Left hindlimb (tissue), 1 donor: Measurements from ENCODE around the gene NEMF.
"Not testable (repeated sequence)": the region's sequence is repeated elsewhere in the genome, so short reads cannot be mapped to it uniquely, and the experiment has no call there.

ENCODE experiments used
- DNase-seq: peaks from one replicate; pipeline ENCODE4 v3.0.0-alpha.2; 2018

The NEMF gene

DNA sequence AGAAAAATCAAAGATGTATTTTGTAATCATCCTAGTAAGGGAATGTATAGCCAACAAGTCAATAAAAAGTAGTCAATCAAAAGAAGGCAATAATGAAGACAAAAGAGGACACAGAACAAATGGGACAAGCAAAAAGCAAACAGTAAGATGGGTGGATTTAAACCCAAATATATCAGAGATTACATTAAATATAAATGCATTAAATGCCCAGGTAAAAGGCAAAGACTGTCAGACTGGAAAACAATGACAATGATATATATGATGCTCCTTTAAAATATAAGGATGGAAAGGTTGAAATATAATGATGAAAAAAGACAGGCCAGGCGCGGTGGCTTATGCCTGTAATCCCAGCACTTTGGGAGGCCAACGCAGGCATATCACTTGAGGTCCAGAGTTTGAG is 35.7 kb downstream of the NEMF start:
- no peak for DNase-seq

GRCh38 chr14:49816118-49816517 is 36.5 kb downstream of the NEMF start:
- DNase-seq: not testable (repeated sequence)

DNA sequence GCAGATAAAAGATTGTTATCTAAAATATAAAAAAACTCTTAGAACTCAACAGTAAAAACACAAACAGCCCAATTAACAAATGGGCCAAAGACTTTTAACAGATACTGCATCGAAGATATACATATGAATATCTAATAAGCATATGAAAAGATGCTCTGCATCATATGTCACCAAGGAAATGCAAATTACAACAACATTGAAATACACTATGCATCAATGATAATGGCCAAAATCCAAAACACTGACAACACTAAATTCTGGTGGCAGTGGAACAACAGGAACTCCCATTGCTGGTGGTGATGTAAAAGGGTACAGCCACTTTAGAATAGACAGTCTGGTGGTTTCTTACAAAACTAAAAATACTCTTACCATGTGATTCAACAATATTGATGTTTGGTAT is 43.8 kb downstream of the NEMF start:
- DNase-seq: no peak

DNA sequence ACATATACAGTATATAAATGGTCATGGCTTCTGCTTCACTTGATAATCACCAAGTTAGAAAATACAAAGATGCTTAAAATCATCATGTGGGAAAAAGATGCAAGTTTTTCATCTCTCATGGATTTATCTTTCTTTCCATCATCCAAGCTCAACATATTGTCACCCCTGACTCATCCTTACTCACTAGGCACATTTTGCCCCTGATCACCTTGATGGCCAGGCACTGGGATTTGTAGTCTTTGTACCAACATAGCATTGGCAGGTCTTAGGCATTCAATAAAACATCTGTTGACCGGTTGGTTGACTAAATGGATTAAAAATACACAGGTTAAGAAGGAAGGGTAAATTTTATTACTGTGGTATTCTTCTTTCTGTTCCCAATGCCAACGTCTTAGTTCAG is 56.6 kb downstream of the NEMF start:
- DNase-seq: no peak

DNA sequence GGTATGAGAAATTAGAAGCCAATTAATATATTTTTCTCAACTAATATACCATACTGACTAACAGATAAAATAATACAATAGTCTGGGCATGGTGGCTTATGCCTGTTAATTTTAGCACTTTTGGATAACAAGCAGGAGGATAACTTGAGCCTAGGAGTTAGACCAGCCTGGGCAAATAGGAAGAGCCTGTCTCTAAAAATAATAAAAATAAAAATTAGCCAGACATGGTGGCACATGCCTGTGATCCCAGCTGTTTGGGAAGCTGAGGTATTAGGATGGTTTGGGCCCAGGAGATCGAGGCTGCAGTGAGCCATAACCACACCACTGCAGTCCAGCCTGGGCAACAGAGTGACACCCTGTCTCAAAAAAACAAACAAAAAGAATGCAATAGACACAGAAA is 60.0 kb downstream of the NEMF start:
- DNase-seq: no peak

GRCh38 chr14:49786315-49786714 is 66.3 kb downstream of the NEMF start:
- DNase-seq: no peak

GRCh38 chr14:49783394-49784014 is 69.1 kb downstream of the NEMF start:
- no peak for DNase-seq

DNA sequence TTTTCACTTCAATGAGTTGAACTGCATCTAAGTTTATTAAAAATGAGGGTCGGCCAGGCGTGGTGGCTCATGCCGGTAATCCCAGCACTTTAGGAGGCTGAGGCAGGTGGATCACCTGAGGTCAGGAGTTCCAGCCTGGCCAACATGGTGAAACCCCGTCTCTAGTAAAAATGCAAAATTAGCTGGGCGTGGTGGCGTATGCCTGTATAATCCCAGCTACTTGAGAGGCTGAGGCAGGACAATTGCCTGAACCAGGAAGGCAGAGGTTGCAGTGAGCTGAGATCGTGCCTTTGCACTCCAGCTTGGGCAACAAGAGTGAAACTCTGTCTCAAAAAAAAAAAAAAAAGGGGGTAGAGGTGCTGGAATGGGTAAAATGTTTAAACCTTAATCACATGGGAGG is 71.5 kb downstream of the NEMF start:
- DNase-seq: not testable (repeated sequence)

DNA sequence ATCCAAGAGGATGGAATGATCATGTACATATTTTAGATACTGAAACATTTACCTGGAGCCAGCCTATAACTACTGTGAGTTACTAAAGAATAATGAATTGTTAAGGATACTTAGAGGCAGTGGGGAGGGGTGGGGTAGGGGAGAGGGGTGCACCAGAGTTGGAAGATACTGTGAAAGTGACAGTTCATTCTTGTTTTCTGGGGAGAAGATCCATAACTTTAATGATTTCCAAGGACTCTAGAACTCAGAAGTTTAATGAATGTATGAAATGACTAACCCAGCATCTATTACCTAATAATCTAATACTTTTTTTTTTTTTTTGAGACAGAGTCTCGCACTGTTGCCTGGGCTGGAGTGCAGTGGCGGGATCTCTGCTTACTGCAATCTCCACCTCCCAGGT is 74.2 kb downstream of the NEMF start:
- no peak for DNase-seq

- no peak for DNase-seq
These were observed 78.5 kb downstream of the NEMF start for GRCh38 chr14:49774106-49774505.

DNA sequence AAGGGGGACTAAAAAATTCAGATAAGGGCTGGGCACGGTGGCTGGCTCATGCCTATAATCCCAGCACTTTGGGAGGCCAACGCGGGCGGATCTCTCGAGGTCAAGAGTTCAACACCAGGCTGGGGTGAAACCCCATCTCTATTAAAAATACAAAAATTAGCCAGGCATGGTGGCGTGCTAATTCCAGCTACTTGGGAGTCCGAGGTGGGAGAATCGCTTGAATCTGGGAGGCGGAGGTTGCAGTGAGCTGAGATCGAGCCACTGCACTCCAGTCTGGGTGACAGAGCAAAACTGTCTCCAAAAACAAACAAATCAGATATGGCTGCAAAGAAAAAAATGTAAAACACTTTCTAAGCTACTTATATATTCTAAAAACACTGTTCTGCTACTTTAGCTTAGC is 80.9 kb downstream of the NEMF start:
- DNase-seq: not testable (repeated sequence)

DNA sequence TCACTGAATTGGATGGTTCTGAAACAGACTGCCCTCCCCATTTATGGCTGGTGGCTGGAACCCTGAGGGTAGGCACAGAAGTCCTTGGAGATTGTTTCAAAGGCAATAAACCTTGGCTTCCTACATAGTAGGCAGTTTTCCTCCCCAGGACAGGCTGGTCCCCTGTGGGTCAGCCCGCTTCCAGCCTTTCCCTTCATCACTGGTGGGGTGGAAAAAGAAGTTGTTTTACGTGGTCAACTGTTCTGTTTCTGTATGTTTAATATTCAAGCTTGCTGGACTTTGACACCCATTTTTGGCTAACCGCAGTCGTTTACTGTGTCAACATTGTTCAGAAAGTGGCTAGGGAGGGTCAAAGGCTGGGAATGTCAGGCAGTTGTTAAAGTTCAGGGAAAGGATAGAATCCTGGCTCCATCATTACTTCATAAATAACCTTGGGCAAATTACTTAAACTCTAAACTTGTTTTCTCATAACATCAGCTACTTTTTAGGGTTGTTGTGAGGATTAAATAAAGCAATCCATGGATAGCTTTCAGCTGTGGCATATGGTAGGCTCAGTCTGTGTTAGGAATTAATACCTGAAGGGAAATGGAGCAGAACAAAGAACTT is 82.3 kb downstream of the NEMF start:
- no peak for DNase-seq

- DNase-seq: no peak
These were observed 82.9 kb downstream of the NEMF start for GRCh38 chr14:49769581-49770211.

- DNase-seq: peak; percentile 44
These were observed 83.4 kb downstream of the NEMF start for GRCh38 chr14:49769171-49769570.

DNA sequence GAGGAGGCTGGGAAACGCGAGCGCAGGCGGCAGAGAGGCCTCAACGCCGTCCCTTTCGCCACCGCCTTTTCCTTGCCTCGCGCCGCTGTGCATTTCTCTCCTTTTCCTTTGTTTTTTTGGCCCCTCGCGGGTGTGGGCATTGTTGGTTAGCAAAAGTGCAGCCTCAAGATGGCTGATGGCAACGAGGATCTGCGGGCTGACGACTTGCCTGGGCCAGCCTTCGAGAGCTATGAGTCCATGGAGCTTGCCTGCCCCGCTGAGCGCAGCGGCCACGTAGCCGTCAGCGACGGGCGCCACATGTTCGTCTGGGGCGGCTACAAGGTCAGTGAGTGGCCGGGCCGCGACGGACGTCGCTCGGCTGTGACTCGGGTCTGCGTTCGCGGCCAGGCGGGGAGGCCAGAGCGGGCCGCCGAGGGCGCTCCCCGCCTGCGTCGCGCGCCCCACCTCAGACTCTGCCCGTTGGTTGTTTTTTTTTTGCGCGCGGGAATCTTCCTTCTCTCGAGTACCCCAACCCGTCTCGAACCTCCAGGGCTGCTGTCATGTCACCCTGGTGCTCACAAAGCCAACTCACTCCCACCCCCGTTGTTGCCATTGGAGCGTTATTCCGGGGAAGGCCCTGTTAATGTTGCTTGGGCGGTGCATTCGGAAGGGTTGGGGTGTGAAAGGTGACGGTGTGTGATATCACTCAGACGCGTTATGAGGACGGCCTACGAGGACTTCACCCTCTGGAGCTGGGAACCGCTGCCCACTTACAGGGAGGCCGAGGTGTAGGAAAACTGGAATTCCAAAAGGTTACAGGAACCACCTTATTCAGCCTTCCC is 84.1 kb downstream of the NEMF start:
- peak; percentile 66 for DNase-seq

DNA sequence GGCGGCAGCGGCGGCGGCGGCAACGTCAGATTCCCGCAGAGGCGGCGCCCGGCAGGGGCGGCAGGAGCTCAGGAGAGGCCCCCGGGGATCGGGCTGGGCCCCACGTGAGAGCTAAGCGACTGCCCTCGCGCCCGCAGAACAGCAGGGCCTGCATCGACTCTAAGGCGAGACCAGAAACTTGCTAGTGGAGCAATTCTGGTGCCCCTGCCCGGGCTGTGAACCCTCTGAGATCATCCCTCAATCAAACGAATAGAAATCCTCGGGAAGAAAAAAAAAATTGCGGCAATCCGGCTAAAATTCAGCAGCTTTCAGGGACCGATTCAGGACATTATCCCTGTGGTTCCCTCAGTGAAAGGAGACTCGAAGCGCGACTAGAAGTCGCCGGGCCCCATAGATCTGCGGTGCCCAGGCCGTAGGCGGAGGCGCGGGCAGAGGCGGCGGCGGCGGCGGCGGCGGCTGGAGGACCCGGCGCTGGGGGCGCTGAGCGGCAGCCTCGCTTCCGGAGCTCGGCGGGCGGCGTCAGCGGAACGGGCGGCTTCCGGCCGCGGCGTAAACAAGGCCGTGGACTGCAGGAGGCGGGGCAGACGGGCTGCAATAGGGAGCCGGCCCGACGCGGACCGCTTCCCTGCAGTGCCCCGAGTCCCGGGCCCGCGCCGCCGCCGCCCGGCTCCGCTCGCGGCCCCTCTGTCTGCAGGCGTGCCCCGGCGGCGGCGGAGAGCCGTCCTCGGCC is 84.9 kb downstream of the NEMF start, which contains the start of gene KLHDC2:
Gene KLHDC2, plus strand, starts transcription at position 583 of the 730 bp plus-strand sequence. CDS start 316 bp downstream, outside the sequence.
- peak; percentile 93 for DNase-seq

DNA sequence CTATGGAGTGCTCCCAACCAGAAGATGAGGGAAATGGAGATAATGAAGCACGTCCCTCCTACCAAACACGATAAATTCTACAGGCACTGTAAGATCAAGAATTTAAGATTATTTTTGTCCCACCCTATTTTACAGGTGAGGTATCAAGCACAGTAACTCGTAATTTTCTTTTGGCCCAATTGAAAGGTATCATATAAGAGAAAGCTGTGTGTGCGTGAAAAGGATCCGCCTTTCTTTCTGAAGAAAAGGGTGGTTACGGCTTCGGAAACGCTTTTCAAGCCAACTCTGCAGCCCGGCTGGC is 85.4 kb downstream of the NEMF start:
- DNase-seq: no peak

- DNase-seq: no peak
These were observed 85.7 kb downstream of the NEMF start for GRCh38 chr14:49766839-49767238.

DNA sequence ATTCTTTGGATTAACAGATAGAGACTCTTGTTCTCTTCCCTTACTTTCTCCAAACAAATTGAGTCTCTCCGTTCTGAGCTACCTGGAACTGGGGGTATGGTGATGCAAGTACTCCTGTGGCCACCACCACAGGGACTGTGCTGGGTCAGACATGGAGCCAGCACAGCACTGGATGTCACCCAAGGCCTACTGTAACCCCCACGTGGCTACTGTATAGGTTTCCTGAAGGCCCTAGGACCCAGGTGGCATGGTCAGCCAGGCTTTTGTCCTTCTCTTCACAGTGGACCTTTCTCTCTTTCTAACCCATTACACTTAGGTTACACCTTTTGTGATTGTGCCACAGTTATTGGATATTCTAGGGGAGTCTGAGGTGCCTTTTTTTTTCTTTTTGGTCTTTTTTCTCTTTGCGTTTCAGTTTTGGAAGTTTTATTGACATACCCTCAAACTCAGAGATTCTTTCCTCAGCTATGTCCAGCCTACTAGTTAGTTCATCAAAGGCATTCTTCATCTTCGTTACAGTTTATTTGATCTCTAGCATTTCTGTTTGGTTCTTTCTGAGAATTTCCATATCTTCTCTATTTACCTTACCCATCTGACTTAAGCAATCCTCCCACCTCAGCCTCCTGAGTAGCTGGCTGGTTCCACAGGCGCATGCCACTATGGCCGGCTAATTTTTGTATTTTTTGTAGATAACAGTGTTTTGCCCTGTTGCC is 90.6 kb downstream of the NEMF start:
- no peak for DNase-seq

GRCh38 chr14:49755378-49755777 is 97.2 kb downstream of the NEMF start:
- no peak for DNase-seq

- DNase-seq: no peak
These were observed 98.0 kb downstream of the NEMF start for GRCh38 chr14:49754570-49755097.

GRCh38 chr14:49746476-49746875 is 106.1 kb downstream of the NEMF start:
- not testable (repeated sequence) for DNase-seq
